OCI-LY7 (cell line): ENCODE results near the gene GABRG2. TPM values are rescaled to one million over a fixed set of nuclear protein-coding genes. Genes with fewer than 3 reads are reported as not detected.

Experiments
- BruUV-seq: library from RNA; stranded (reverse); fragments of 400-500 nt; replicated peaks from 2 replicates; lab custom pipeline; 2021; lab: Mats Ljungman, UMichigan
- CTCF ChIA-PET: fragments of 300-600 bp; sonication (Branson Sonifier 250); formaldehyde crosslinking; loops from one replicate; lab custom pipeline; 2022; ENCODE audit warnings: antibody characterized with exemption; ENCODE audit not compliant: unreplicated experiment; lab: Charles Lee
- POLR2A ChIA-PET: fragments of 300-600 bp; sonication (Branson Sonifier 250); formaldehyde crosslinking; loops from one replicate; lab custom pipeline; 2022; ENCODE audit warnings: antibody characterized with exemption; lab: Charles Lee
- DNase-seq: peaks from one replicate; pipeline ENCODE4 v3.0.0-alpha.2; 2015; ENCODE audit warnings: low spot score
- H2AFZ ChIP-seq: fragments of 200-600 bp; sonication (generic), shearing (Covaris generic); 2 replicates; pipeline ENCODE4 v1.6.1; 2014; ENCODE audit warnings: mild to moderate bottlenecking, antibody characterized with exemption, low read length, moderate library complexity
- H3K27ac ChIP-seq: fragments of 200-600 bp; sonication (generic); 2 replicates; pipeline ENCODE4 v1.5.1; 2014; ENCODE audit warnings: mixed run types, low read depth, mild to moderate bottlenecking, moderate library complexity, low read length, inconsistent platforms; ENCODE audit not compliant: poor library complexity, severe bottlenecking
- H3K36me3 ChIP-seq: fragments of 200-600 bp; sonication (generic); 2 replicates; pipeline ENCODE4 v1.6.1; 2014; ENCODE audit warnings: mild to moderate bottlenecking, antibody characterized with exemption, low read length, moderate library complexity, mixed read lengths; ENCODE audit not compliant: insufficient read depth
- H3K4me1 ChIP-seq: fragments of 200-600 bp; sonication (generic); 2 replicates; pipeline ENCODE4 v1.5.1; 2014; ENCODE audit warnings: mild to moderate bottlenecking, low read length; ENCODE audit not compliant: insufficient read depth, poor library complexity, severe bottlenecking
- H3K4me2 ChIP-seq: fragments of 200-600 bp; sonication (generic); 2 replicates; pipeline ENCODE4 v1.6.1; 2014; ENCODE audit warnings: mild to moderate bottlenecking, low read length
- H3K4me3 ChIP-seq: fragments of 200-600 bp; sonication (generic); 2 replicates; pipeline ENCODE4 v1.5.1; 2014; ENCODE audit warnings: mild to moderate bottlenecking, low read depth, low read length; ENCODE audit not compliant: poor library complexity, severe bottlenecking
- H3K79me2 ChIP-seq: fragments of 200-600 bp; sonication (generic); 2 replicates; pipeline ENCODE4 v1.6.1; 2016; ENCODE audit warnings: low read depth, mild to moderate bottlenecking, low read length, moderate library complexity, mixed read lengths; ENCODE audit not compliant: insufficient read depth
- H3K9me2 ChIP-seq: fragments of 200-600 bp; sonication (generic); 2 replicates; pipeline ENCODE4 v1.6.1; 2016; ENCODE audit warnings: mild to moderate bottlenecking, low read length, mixed read lengths; ENCODE audit not compliant: insufficient read depth
- H3K9me3 ChIP-seq: fragments of 200-600 bp; sonication (generic); 2 replicates; pipeline ENCODE4 v1.6.1; 2014; ENCODE audit warnings: mild to moderate bottlenecking, mixed run types, low read length, mixed read lengths
- H4K20me1 ChIP-seq: fragments of 200-600 bp; sonication (generic); 2 replicates; pipeline ENCODE4 v1.6.1; 2014; ENCODE audit warnings: mild to moderate bottlenecking, antibody characterized with exemption, low read length, moderate library complexity, mixed read lengths; ENCODE audit not compliant: insufficient read depth
- EZH2phosphoT487 ChIP-seq: fragments of 200-600 bp; sonication (generic); IDR thresholded peaks from 2 replicates; pipeline ENCODE4 v1.6.1; 2018; ENCODE audit warnings: low read depth, borderline replicate concordance, mild to moderate bottlenecking, mixed run types, antibody characterized with exemption, low read length, moderate library complexity, mixed read lengths
- intact Hi-C: fragments of 100-400 bp; cut with micrococcal nuclease; formaldehyde crosslinking; loops from one replicate; pipeline ENCODE4 v1.10.0; 2022; ENCODE audit not compliant: unreplicated experiment
- total RNA-seq, 2 experiments: library from RNA; depleted of rRNA in 1 of 2; stranded (reverse); fragments of >200 nt in 1 of 2; shearing (Covaris generic) in 1 of 2; gene quantifications; 2 replicates each; pipeline ENCODE4 v1.2.3, GENCODE V29; 2014 to 2022
- TF ChIP-seq, protein P1 (sequence below): fragments of 200-600 bp; sonication (generic); conservative IDR thresholded peaks from 2 replicates; pipeline ENCODE4 v1.5.1; 2014; ENCODE audit warnings: mild to moderate bottlenecking, antibody characterized with exemption, low read length, moderate library complexity, mixed read lengths

Gene GABRG2
- total RNA-seq, 2 experiments from 2014 or later, result 0.03 to 1.2 TPM

DNA sequence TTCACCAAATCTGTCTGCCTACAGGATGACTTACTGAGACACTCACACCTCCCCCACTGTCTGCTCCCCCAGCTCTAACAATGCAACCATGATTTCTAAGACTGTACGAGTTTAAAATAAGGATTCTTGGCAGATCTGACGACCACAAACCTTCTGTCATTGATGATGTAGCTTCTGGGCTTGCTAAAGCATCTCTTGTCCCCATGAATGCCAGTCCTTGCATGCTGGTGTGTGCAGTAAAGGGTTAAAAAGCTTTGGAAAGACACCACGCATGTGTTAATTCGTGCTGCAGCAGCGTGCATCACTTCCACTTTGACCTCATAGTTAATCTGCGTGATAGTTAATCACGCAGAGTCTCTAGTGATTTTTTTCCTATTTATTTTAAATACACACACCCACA lies 411 bp upstream of the GABRG2 start:
- no TSS peak for BruUV-seq
- POLR2A ChIA-PET, result no interaction called here
- no peak overlapping the region for H3K27ac ChIP-seq
- intact Hi-C loops, result no loop called here
- H3K4me3 ChIP-seq, result no peak overlapping the region
- CTCF ChIA-PET, result no interaction called here
- H3K4me2 ChIP-seq, result no peak overlapping the region
- no peak for TF ChIP-seq EZH2phosphoT487
- TF ChIP-seq, protein P1, sequence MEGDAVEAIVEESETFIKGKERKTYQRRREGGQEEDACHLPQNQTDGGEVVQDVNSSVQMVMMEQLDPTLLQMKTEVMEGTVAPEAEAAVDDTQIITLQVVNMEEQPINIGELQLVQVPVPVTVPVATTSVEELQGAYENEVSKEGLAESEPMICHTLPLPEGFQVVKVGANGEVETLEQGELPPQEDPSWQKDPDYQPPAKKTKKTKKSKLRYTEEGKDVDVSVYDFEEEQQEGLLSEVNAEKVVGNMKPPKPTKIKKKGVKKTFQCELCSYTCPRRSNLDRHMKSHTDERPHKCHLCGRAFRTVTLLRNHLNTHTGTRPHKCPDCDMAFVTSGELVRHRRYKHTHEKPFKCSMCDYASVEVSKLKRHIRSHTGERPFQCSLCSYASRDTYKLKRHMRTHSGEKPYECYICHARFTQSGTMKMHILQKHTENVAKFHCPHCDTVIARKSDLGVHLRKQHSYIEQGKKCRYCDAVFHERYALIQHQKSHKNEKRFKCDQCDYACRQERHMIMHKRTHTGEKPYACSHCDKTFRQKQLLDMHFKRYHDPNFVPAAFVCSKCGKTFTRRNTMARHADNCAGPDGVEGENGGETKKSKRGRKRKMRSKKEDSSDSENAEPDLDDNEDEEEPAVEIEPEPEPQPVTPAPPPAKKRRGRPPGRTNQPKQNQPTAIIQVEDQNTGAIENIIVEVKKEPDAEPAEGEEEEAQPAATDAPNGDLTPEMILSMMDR, result no peak
- no peaks in the 10 kb centered on the region for H3K9me3 ChIP-seq
- H2AFZ ChIP-seq, result no peak overlapping the region
- DNase-seq, result no peak
- H3K4me1 ChIP-seq, result no peaks in the 10 kb centered on the region
- H4K20me1 ChIP-seq, result no peaks in the 10 kb centered on the region
- H3K36me3 ChIP-seq, result no peaks in the 10 kb centered on the region
- no peaks in the 10 kb centered on the region for H3K9me2 ChIP-seq
- no peaks in the 10 kb centered on the region for H3K79me2 ChIP-seq

DNA sequence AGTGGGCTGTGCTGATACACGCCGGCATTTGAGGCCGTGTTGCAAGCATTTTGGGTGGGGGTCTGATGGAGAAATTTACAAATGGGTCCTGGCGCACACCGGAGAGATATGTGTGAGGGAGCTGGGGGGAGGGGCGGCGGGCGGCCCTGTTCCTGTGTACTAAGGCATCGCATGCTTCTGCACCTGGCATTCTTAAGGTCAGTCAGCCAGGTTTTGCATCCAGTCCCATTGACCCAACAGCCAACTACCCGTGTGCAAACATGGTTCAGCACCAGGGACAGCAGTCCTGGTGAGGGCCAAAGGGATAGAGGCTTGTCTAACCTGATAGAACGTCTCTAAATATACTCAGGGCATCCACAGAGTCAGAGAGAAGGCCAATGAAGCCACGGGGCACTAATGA lies 839 bp downstream of the GABRG2 start:
- TF ChIP-seq EZH2phosphoT487, result no peak
- TF ChIP-seq, protein P1, result no peak
- H3K4me3 ChIP-seq, result no peak overlapping the region
- no peaks in the 10 kb centered on the region for H3K36me3 ChIP-seq
- no peak overlapping the region for H3K4me2 ChIP-seq
- no peaks in the 10 kb centered on the region for H3K9me3 ChIP-seq
- no TSS peak for BruUV-seq
- no peak overlapping the region for H3K27ac ChIP-seq
- intact Hi-C loops, result no loop called here
- H3K4me1 ChIP-seq, result no peaks in the 10 kb centered on the region
- H2AFZ ChIP-seq, result no peak overlapping the region
- ChIA-PET POLR2A (no interaction called here), CTCF (no interaction called here)
- H4K20me1 ChIP-seq, result no peaks in the 10 kb centered on the region
- no peaks in the 10 kb centered on the region for H3K79me2 ChIP-seq
- peak; percentile 3 for DNase-seq
- no peaks in the 10 kb centered on the region for H3K9me2 ChIP-seq

DNA sequence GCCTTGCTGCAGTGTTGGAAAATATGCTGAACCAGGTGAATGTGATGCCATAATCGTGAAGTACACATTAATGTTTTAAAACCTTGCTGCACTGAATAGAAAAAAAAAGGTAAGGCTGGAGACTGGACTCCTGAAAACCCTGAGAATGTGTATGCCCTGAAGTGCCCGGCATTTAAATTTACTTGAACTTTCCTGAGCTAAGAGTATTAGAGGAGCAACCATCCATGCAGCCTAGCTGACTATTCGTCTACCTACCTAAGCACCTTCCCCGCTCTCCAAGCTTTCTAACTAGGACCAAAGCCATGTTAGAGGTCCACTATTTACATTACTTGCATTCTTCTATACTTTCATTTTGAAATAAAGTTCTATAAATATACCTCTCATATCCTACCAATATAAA lies 1.4 kb downstream of the GABRG2 start:
- H3K79me2 ChIP-seq, result no peaks in the 10 kb centered on the region
- no peaks in the 10 kb centered on the region for H3K4me1 ChIP-seq
- no peaks in the 10 kb centered on the region for H3K9me2 ChIP-seq
- intact Hi-C loops, result no loop called here
- POLR2A ChIA-PET, result no interaction called here
- H2AFZ ChIP-seq, result no peak overlapping the region
- no peaks in the 10 kb centered on the region for H4K20me1 ChIP-seq
- TF ChIP-seq EZH2phosphoT487, result no peak
- TF ChIP-seq, protein P1, result no peak
- H3K36me3 ChIP-seq, result no peaks in the 10 kb centered on the region
- H3K27ac ChIP-seq, result no peak overlapping the region
- H3K9me3 ChIP-seq, result no peaks in the 10 kb centered on the region
- H3K4me2 ChIP-seq, result no peak overlapping the region
- CTCF ChIA-PET, result no interaction called here
- no TSS peak for BruUV-seq
- no peak overlapping the region for H3K4me3 ChIP-seq
- DNase-seq, result no peak
